HCT116 (cell line): ENCODE data around the gene PPT2. TPM values are rescaled to one million over a fixed set of nuclear protein-coding genes. Genes with fewer than 3 reads are reported as not detected.

Experiments used
- ATAC-seq: fragments of 200-7000 bp; cut with Tn5 transposase; 2 replicates; pipeline ENCODE4 v1.9.1; 2020; ENCODE audit warnings: mild to moderate bottlenecking, moderate library complexity
- BruUV-seq: library from RNA; stranded (reverse); fragments of 400-500 nt; replicated peaks from 2 replicates; lab custom pipeline; 2021; lab: Mats Ljungman, UMichigan
- CTCF ChIA-PET: fragments of 300-600 bp; sonication (Branson Sonifier 250); formaldehyde crosslinking; loops from one replicate; lab custom pipeline; 2021; ENCODE audit warnings: antibody characterized with exemption; lab: Charles Lee
- POLR2A ChIA-PET: fragments of 300-600, 350-600 bp; sonication (Branson Sonifier 250); formaldehyde crosslinking; loops from one replicate; lab custom pipeline; 2021; ENCODE audit warnings: antibody characterized with exemption; lab: Charles Lee
- RAD21 ChIA-PET, 2 experiments: fragments of 300-600 bp; sonication (Branson Sonifier 250); formaldehyde crosslinking; loops; one replicate each; lab custom pipeline; 2023; ENCODE audit warnings: low total read pairs in 2 of 2; ENCODE audit not compliant: uncharacterized antibody in 2 of 2, unreplicated experiment in 2 of 2, low non-redundant PET in 1 of 2; lab: Charles Lee
- DNase-seq: peaks from one replicate; pipeline ENCODE4 v3.0.0-alpha.2; 2010; ENCODE audit warnings: low read depth, low spot score
- H2AFZ ChIP-seq: fragments of 200-600 bp; shearing (Covaris generic), sonication (generic); 2 replicates; pipeline ENCODE4 v1.6.1; 2017; ENCODE audit warnings: low read depth, mixed run types, mixed read lengths, antibody characterized with exemption, low read length; ENCODE audit not compliant: poor library complexity, severe bottlenecking
- H3K27ac ChIP-seq: 2 replicates; pipeline ENCODE4 v1.5.1; 2012; ENCODE audit warnings: low read depth, low read length
- H3K27me3 ChIP-seq: fragments of 200-600 bp; sonication (generic); 2 replicates; pipeline ENCODE4 v1.6.1; 2016; ENCODE audit warnings: mixed run types, low read length, mixed read lengths; ENCODE audit not compliant: insufficient read depth
- H3K36me3 ChIP-seq, 2 experiments: fragments of 200-500 bp in 1 of 2; fragments of 200-600 bp in 1 of 2; sonication (Bioruptor generic) in 1 of 2; sonication (generic) in 1 of 2; 2 replicates each; pipeline versions ENCODE4 v1.5.1 to v1.6.1; 2014 to 2016; ENCODE audit warnings: low read length in 2 of 2, inconsistent platforms in 1 of 2, mixed read lengths in 1 of 2, mixed run types in 1 of 2; ENCODE audit not compliant: insufficient read depth in 2 of 2, control insufficient read depth in 1 of 2
- H3K4me1 ChIP-seq, 2 experiments: fragments of 200-600 bp in 1 of 2; sonication (generic) in 1 of 2; 2 replicates each; pipeline versions ENCODE4 v1.5.1 to v1.6.1; 2012 to 2017; ENCODE audit warnings: low read length in 2 of 2, inconsistent platforms in 1 of 2, mild to moderate bottlenecking in 1 of 2, mixed read lengths in 1 of 2, mixed run types in 1 of 2, moderate library complexity in 1 of 2; ENCODE audit not compliant: insufficient read depth in 2 of 2, control insufficient read depth in 1 of 2
- H3K4me2 ChIP-seq: fragments of 200-600 bp; sonication (generic); 2 replicates; pipeline ENCODE4 v1.6.1; 2017; ENCODE audit warnings: mixed run types, low read length, mixed read lengths
- H3K4me3 ChIP-seq, 2 experiments: fragments of 200-600 bp in 1 of 2; sonication (generic) in 1 of 2; replicated peaks in 1 of 2; 2 replicates each; pipeline ENCODE4 v1.5.1; 2011 to 2016; ENCODE audit warnings: low read length in 2 of 2, control low read depth in 1 of 2, low read depth in 1 of 2, mild to moderate bottlenecking in 1 of 2, mixed read lengths in 1 of 2, mixed run types in 1 of 2
- H3K79me2 ChIP-seq: fragments of 200-600 bp; sonication (generic); 2 replicates; pipeline ENCODE4 v1.6.1; 2017; ENCODE audit warnings: mild to moderate bottlenecking, mixed run types, low read length, moderate library complexity, mixed read lengths; ENCODE audit not compliant: insufficient read depth
- H3K9ac ChIP-seq: fragments of 200-600 bp; sonication (generic); 2 replicates; pipeline ENCODE4 v1.6.1; 2016; ENCODE audit warnings: low read length, mixed read lengths
- H3K9me2 ChIP-seq: fragments of 200-600 bp; sonication (generic), shearing (Covaris generic); 2 replicates; pipeline ENCODE4 v1.6.1; 2017; ENCODE audit warnings: mixed run types, mild to moderate bottlenecking, moderate library complexity; ENCODE audit not compliant: insufficient read depth
- H3K9me3 ChIP-seq, 2 experiments: fragments of 200-500 bp in 1 of 2; fragments of 200-600 bp in 1 of 2; sonication (Bioruptor generic) in 1 of 2; sonication (generic) in 1 of 2; 2 replicates each; pipeline ENCODE4 v1.6.1; 2014 to 2017; ENCODE audit warnings: low read length in 2 of 2, mixed read lengths in 2 of 2, inconsistent platforms in 1 of 2, low read depth in 1 of 2, mild to moderate bottlenecking in 1 of 2, mixed run types in 1 of 2, moderate library complexity in 1 of 2; ENCODE audit not compliant: control insufficient read depth in 1 of 2, insufficient read depth in 1 of 2
- H4K20me1 ChIP-seq: fragments of 200-600 bp; sonication (generic), shearing (Covaris generic); 2 replicates; pipeline ENCODE4 v1.6.1; 2017; ENCODE audit warnings: mixed run types, mild to moderate bottlenecking, moderate library complexity; ENCODE audit not compliant: insufficient read depth
- EGR1 ChIP-seq: IDR thresholded peaks from 2 replicates; pipeline ENCODE4 v1.6.1; 2012; ENCODE audit warnings: low read depth
- POLR2AphosphoS5 ChIP-seq: IDR thresholded peaks from 2 replicates; pipeline ENCODE4 v1.6.1; 2011; ENCODE audit warnings: mild to moderate bottlenecking, low read depth, low read length, moderate library complexity
- SP1 ChIP-seq: IDR thresholded peaks from 2 replicates; pipeline ENCODE4 v1.6.1; 2012; ENCODE audit warnings: low read depth
- intact Hi-C: fragments of 100-400 bp; cut with micrococcal nuclease; formaldehyde crosslinking; loops from 2 replicates; pipeline ENCODE4 v1.10.0; 2022
- total RNA-seq: library from RNA; stranded (reverse); gene quantifications from one replicate; pipeline ENCODE4 v1.2.1, GENCODE V29; 2021; ENCODE audit not compliant: unreplicated experiment

PPT2 gene
- total RNA-seq, 1 experiment from 2014 or later: 21.0 TPM

- H4K20me1 ChIP-seq: no peaks in the 10 kb centered on the region
- peak overlapping the region; percentile 32 for H3K4me2 ChIP-seq
- no peak overlapping the region for H3K27ac ChIP-seq
- H3K27me3 ChIP-seq: no peaks in the 10 kb centered on the region
- intact Hi-C loops: no loop called here
- H3K4me1 ChIP-seq: peaks cover 8 to 27% of the 10 kb centered on the region in 2 experiments; a peak in 3 of 4 replicates
- POLR2A ChIA-PET: no interaction called here
- no peak overlapping the region for H3K4me3 ChIP-seq
- no peak overlapping the region for H2AFZ ChIP-seq
- no peak for DNase-seq
- H3K36me3 ChIP-seq: no peaks in the 10 kb centered on the region
- no peaks in the 10 kb centered on the region for H3K9me3 ChIP-seq
- RAD21 ChIA-PET: no interaction called here
- TF ChIP-seq SP1: no peak
- CTCF ChIA-PET: interaction anchor here (1.3 kb wide), 1 partner anchor 10 kb away, joined by 3 read pairs; no protein-coding TSS in a partner anchor
- BruUV-seq: no TSS peak
- ATAC-seq: 0 out of 2 replicates have a peak, but pooled peaks have one; percentile 8
- no peaks in the 10 kb centered on the region for H3K79me2 ChIP-seq
- no peak overlapping the region for H3K9ac ChIP-seq
- no peaks in the 10 kb centered on the region for H3K9me2 ChIP-seq
These were observed 45.2 kb upstream of the PPT2 start for GRCh38 chr6:32108727-32109113.

- TF ChIP-seq EGR1 (no peak), POLR2AphosphoS5 (0 out of 2 replicates have a peak, but pooled peaks have one; percentile 13)
- no peak for DNase-seq
- H3K9me2 ChIP-seq: no peaks in the 10 kb centered on the region
- no TSS peak for BruUV-seq
- peak within 1 kb of the TSS; percentile 32 for H3K4me2 ChIP-seq
- H3K4me3 ChIP-seq: no peak within 1 kb of the TSS
- H2AFZ ChIP-seq: no peak within 1 kb of the TSS
- ChIA-PET RAD21 (no interaction called here), CTCF (interaction anchor here (0.6 to 1.3 kb wide), 2 partner anchors 9 to 439 kb away, joined by 3 read pairs; no protein-coding TSS in a partner anchor), POLR2A (no interaction called here)
- no peaks in the 10 kb centered on the region for H3K9me3 ChIP-seq
- H3K4me1 ChIP-seq: peaks cover 8 to 33% of the 10 kb centered on the region in 2 experiments; a peak in 3 of 4 replicates
- intact Hi-C loops: no loop called here
- H3K27me3 ChIP-seq: no peaks in the 10 kb centered on the region
- H3K9ac ChIP-seq: no peak within 1 kb of the TSS
- H3K36me3 ChIP-seq: no peaks in the 10 kb centered on the region
- no peak within 1 kb of the TSS for H3K27ac ChIP-seq
- H3K79me2 ChIP-seq: no peaks in the 10 kb centered on the region
- H4K20me1 ChIP-seq: no peaks in the 10 kb centered on the region
- ATAC-seq: 0 out of 2 replicates have a peak, but pooled peaks have one; percentile 5
These were observed 44.7 kb upstream of the PPT2 start, which contains the start of gene TNXB for GRCh38 chr6:32109114-32109764. Gene TNXB, minus strand, starts transcription at chr6:32109338. Its CDS starts 11,140 bp downstream, at chr6:32098198.
